HEK293 (cell line): Measurements from ENCODE around the gene PSMD13.

Experiments used
- CTCF ChIA-PET: fragments of 350-600 bp; formaldehyde crosslinking; extraction: SDS; loops from one replicate; lab custom pipeline; 2021; ENCODE audit warnings: antibody characterized with exemption; lab: Yijun Ruan, JAX
- POLR2A ChIA-PET: fragments of 300-600 bp; formaldehyde crosslinking; extraction: SDS; loops from one replicate; lab custom pipeline; 2020; ENCODE audit warnings: antibody characterized with exemption, inconsistent platforms; lab: Yijun Ruan, JAX
- H3K27ac ChIP-seq: fragments of 200-500 bp; sonication (Bioruptor generic); 2 replicates; pipeline ENCODE4 v1.5.1; 2014; ENCODE audit warnings: low read depth, low read length, control low read depth, inconsistent platforms; ENCODE audit errors: extremely low read depth
- H3K36me3 ChIP-seq, 2 experiments: fragments of 200-500 bp in 1 of 2; sonication (Bioruptor generic) in 1 of 2; 1 replicate in 1 of 2; 2 replicates in 1 of 2; pipeline ENCODE4 v1.5.1; 2014 to 2017; ENCODE audit warnings: inconsistent platforms in 2 of 2, low read length in 2 of 2; ENCODE audit not compliant: control insufficient read depth in 2 of 2, insufficient read depth in 1 of 2
- H3K4me1 ChIP-seq: fragments of 200-500 bp; sonication (Bioruptor generic); 2 replicates; pipeline ENCODE4 v1.5.1; 2014; ENCODE audit warnings: mild to moderate bottlenecking, low read length, inconsistent platforms; ENCODE audit not compliant: control insufficient read depth, insufficient read depth
- H3K4me3 ChIP-seq: 2 replicates; pipeline ENCODE4 v1.5.1; 2011; ENCODE audit warnings: low read depth, mild to moderate bottlenecking, control low read depth, low read length, moderate library complexity
- H3K9me3 ChIP-seq: fragments of 200-500 bp; sonication (Bioruptor generic); 2 replicates; pipeline ENCODE4 v1.5.1; 2014; ENCODE audit warnings: low read depth, low read length, inconsistent platforms; ENCODE audit not compliant: control insufficient read depth, insufficient read depth
- FEZF1 ChIP-seq: fragments of 450-650 bp; formaldehyde crosslinking; IDR thresholded peaks from 2 replicates; pipeline ENCODE4 v1.5.1; 2016; ENCODE audit warnings: missing biosample characterization, missing genetic modification characterization
- HOXA7 ChIP-seq: sonication (generic); formaldehyde crosslinking; IDR thresholded peaks from 2 replicates; pipeline ENCODE4 v1.8.1; 2022; ENCODE audit warnings: missing genetic modification reagents, borderline replicate concordance
- HOXC10 ChIP-seq: sonication (generic); formaldehyde crosslinking; IDR thresholded peaks from 2 replicates; pipeline ENCODE4 v1.8.1; 2023; ENCODE audit warnings: mild to moderate bottlenecking, missing genetic modification reagents
- MEIS1 ChIP-seq: sonication (generic); formaldehyde crosslinking; IDR thresholded peaks from 2 replicates; pipeline ENCODE4 v1.8.1; 2022; ENCODE audit warnings: missing genetic modification reagents, mild to moderate bottlenecking, borderline replicate concordance
- RBAK ChIP-seq: fragments of 450-650 bp; formaldehyde crosslinking; IDR thresholded peaks from 2 replicates; pipeline ENCODE4 v1.5.1; 2016; ENCODE audit warnings: missing biosample characterization, missing genetic modification characterization
- SP3 ChIP-seq: fragments of 450-650 bp; formaldehyde crosslinking; IDR thresholded peaks from 2 replicates; pipeline ENCODE4 v1.5.1; 2016; ENCODE audit warnings: missing biosample characterization, missing genetic modification characterization
- ZBTB48 ChIP-seq: fragments of 450-650 bp; formaldehyde crosslinking; IDR thresholded peaks from 2 replicates; pipeline ENCODE4 v1.5.1; 2016; ENCODE audit warnings: missing biosample characterization, missing genetic modification characterization
- ZNF121 ChIP-seq: fragments of 450-650 bp; formaldehyde crosslinking; IDR thresholded peaks from 2 replicates; pipeline ENCODE4 v1.5.1; 2016; ENCODE audit warnings: missing biosample characterization, missing genetic modification characterization
- ZNF16 ChIP-seq: fragments of 450-650 bp; formaldehyde crosslinking; IDR thresholded peaks from 2 replicates; pipeline ENCODE4 v1.5.1; 2016; ENCODE audit warnings: low read depth, missing biosample characterization, missing genetic modification characterization
- ZNF274 ChIP-seq, 2 experiments: fragments of 200-500 bp in 1 of 2; fragments of 450-650 bp in 1 of 2; sonication (Bioruptor generic) in 1 of 2; formaldehyde crosslinking in 1 of 2; IDR thresholded peaks; 2 replicates each; pipeline versions ENCODE4 v1.5.1 to v1.6.1; 2014 to 2016; ENCODE audit warnings: borderline replicate concordance in 1 of 2, inconsistent platforms in 1 of 2, low read length in 1 of 2, missing biosample characterization in 1 of 2, missing genetic modification characterization in 1 of 2
- ZNF350 ChIP-seq: fragments of 450-650 bp; formaldehyde crosslinking; IDR thresholded peaks from 2 replicates; pipeline ENCODE4 v1.5.0; 2017; ENCODE audit warnings: missing biosample characterization, mild to moderate bottlenecking, missing genetic modification characterization
- ZNF404 ChIP-seq: fragments of 450-650 bp; formaldehyde crosslinking; IDR thresholded peaks from 2 replicates; pipeline ENCODE4 v1.5.1; 2017; ENCODE audit warnings: missing biosample characterization, missing genetic modification characterization
- ZNF529 ChIP-seq: fragments of 450-650 bp; formaldehyde crosslinking; IDR thresholded peaks from 2 replicates; pipeline ENCODE4 v1.5.1; 2017; ENCODE audit warnings: missing genetic modification characterization, missing biosample characterization; ENCODE audit not compliant: insufficient replicate concordance
- ZNF549 ChIP-seq: fragments of 450-650 bp; IDR thresholded peaks from 2 replicates; pipeline ENCODE4 v1.5.1; 2018; ENCODE audit warnings: missing biosample characterization, missing genetic modification characterization, mild to moderate bottlenecking, inconsistent platforms, moderate library complexity
- ZNF670 ChIP-seq: fragments of 450-650 bp; formaldehyde crosslinking; IDR thresholded peaks from 2 replicates; pipeline ENCODE4 v1.5.1; 2016; ENCODE audit warnings: missing biosample characterization, missing genetic modification characterization, low read depth
- ZNF76 ChIP-seq: fragments of 450-650 bp; formaldehyde crosslinking; IDR thresholded peaks from 2 replicates; pipeline ENCODE4; 2016; ENCODE audit warnings: low read depth, missing biosample characterization, missing genetic modification characterization, borderline replicate concordance
- ZNF830 ChIP-seq: fragments of 450-650 bp; IDR thresholded peaks from 2 replicates; pipeline ENCODE4 v1.5.0; 2018; ENCODE audit warnings: missing biosample characterization, missing genetic modification characterization, low read depth, mild to moderate bottlenecking, moderate library complexity
- TF ChIP-seq, protein P1 (sequence below): fragments of 450-650 bp; formaldehyde crosslinking; IDR thresholded peaks from 2 replicates; pipeline ENCODE4 v1.5.1; 2017; ENCODE audit warnings: missing biosample characterization, missing genetic modification characterization
- TF ChIP-seq, protein P2 (sequence below): fragments of 450-650 bp; formaldehyde crosslinking; IDR thresholded peaks from 2 replicates; pipeline ENCODE4 v1.5.1; 2016; ENCODE audit warnings: missing biosample characterization, missing genetic modification characterization
- TF ChIP-seq, protein P3 (sequence below): fragments of 450-650 bp; formaldehyde crosslinking; IDR thresholded peaks from 2 replicates; pipeline ENCODE4 v1.5.1; 2017; ENCODE audit warnings: missing biosample characterization, missing genetic modification characterization
- TF ChIP-seq, protein P4 (sequence below): fragments of 450-650 bp; formaldehyde crosslinking; IDR thresholded peaks from 2 replicates; pipeline ENCODE4 v1.5.1; 2016; ENCODE audit warnings: missing biosample characterization, missing genetic modification characterization
- TF ChIP-seq, protein P5 (sequence below): fragments of 450-650 bp; formaldehyde crosslinking; IDR thresholded peaks from 2 replicates; pipeline ENCODE4 v1.5.1; 2016; ENCODE audit warnings: missing biosample characterization, missing genetic modification characterization
- TF ChIP-seq, protein P6 (sequence below): sonication (generic); formaldehyde crosslinking; IDR thresholded peaks from 2 replicates; pipeline ENCODE4 v1.8.1; 2022; ENCODE audit warnings: mild to moderate bottlenecking, moderate library complexity, missing genetic modification reagents

PSMD13 gene

DNA sequence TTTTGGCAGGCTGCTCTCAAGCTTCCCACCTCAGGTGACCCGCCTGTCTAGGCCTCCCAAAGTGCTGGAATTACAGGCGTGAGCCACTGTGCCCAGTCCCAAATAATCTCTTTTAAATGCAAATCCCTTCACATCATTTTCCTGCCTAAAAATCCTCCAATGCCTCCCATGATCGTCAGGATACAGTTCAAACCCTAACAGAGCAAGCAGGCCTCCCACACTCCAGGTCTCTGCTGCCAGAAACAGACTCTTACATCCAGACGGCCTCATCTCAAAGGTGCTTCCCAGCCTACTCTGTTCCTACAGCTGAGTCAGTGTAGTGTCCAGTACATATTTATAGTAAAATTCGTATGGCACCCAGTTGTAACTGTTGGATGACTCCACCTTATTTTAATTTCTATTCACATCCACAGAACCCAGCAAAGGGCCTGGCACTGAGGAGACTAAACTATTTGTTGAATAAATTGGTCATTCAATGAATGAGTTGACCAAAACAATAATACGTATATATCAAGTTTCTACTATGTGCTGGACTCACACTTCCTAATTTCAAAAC, 8.9 kb upstream of the PSMD13 start (continued):
- TF ChIP-seq SP3 (tag by site-specific recombination): no peak
- no peak for TF ChIP-seq ZNF830 (tag by site-specific recombination)
- no peak for TF ChIP-seq ZNF670 (tag by site-specific recombination)

DNA sequence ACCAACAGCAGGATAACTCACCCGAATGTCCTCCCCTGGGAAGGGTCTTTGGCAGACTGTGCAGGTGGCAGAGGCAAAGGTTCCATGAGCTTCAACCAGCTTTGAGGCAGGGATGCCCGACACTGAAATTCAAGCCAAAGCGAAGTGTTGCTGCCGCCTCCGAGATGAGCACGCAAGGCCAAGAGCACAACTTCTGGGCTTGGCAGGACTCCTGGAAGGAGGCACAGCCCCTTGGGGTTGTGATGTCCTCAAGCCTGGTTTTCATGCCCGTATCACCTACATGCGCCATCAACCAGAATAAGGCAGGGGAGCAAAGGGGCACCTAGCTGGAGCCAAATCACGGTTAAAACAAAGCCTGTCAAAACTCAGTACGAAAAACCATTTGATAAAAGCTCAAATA, 6.3 kb upstream of the PSMD13 start:
- ChIA-PET CTCF (interaction anchor here (0.7 to 1.5 kb wide), 2 partner anchors 20 to 125 kb away, joined by 3 to 4 read pairs; no protein-coding TSS in a partner anchor), POLR2A (interaction anchor here (1.6 kb wide), 1 partner anchor 23 kb away, joined by 11 read pairs; the partner anchor contains the start of genes BET1L and RIC8A)
- no peaks in the 10 kb centered on the region for H3K4me1 ChIP-seq
- TF ChIP-seq HOXC10 (CRISPR knock-in tag) (no peak), HOXA7 (no peak), ZNF404 (tag by site-specific recombination) (no peak), ZNF16 (tag by site-specific recombination) (no peak), ZNF121 (tag by site-specific recombination) (no peak), MEIS1 (no peak), ZNF350 (no peak), ZBTB48 (no peak), ZNF529 (tag by site-specific recombination) (no peak), RBAK (tag by site-specific recombination) (no peak), FEZF1 (tag by site-specific recombination) (no peak), ZNF549 (tag by site-specific recombination) (no peak), ZNF274 (IDR thresholded peaks at IDR 0.05; ENCODE audit: low read length) (no peak), ZNF274 (tag by site-specific recombination; IDR thresholded peaks at IDR 0.05; ENCODE audit: borderline replicate concordance) (no peak), ZNF76 (tag by site-specific recombination) (no peak)
- TF ChIP-seq, protein P1, sequence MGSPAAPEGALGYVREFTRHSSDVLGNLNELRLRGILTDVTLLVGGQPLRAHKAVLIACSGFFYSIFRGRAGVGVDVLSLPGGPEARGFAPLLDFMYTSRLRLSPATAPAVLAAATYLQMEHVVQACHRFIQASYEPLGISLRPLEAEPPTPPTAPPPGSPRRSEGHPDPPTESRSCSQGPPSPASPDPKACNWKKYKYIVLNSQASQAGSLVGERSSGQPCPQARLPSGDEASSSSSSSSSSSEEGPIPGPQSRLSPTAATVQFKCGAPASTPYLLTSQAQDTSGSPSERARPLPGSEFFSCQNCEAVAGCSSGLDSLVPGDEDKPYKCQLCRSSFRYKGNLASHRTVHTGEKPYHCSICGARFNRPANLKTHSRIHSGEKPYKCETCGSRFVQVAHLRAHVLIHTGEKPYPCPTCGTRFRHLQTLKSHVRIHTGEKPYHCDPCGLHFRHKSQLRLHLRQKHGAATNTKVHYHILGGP (tag by site-specific recombination): no peak
- TF ChIP-seq, protein P2, sequence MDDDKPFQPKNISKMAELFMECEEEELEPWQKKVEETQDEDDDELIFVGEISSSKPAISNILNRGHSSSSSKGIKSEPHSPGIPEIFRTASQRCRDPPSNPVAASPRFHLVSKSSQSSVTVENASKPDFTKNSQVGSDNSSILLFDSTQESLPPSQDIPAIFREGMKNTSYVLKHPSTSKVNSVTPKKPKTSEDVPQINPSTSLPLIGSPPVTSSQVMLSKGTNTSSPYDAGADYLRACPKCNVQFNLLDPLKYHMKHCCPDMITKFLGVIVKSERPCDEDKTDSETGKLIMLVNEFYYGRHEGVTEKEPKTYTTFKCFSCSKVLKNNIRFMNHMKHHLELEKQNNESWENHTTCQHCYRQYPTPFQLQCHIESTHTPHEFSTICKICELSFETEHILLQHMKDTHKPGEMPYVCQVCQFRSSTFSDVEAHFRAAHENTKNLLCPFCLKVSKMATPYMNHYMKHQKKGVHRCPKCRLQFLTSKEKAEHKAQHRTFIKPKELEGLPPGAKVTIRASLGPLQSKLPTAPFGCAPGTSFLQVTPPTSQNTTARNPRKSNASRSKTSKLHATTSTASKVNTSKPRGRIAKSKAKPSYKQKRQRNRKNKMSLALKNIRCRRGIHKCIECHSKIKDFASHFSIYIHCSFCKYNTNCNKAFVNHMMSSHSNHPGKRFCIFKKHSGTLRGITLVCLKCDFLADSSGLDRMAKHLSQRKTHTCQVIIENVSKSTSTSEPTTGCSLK (tag by site-specific recombination): no peak
- TF ChIP-seq, protein P3, sequence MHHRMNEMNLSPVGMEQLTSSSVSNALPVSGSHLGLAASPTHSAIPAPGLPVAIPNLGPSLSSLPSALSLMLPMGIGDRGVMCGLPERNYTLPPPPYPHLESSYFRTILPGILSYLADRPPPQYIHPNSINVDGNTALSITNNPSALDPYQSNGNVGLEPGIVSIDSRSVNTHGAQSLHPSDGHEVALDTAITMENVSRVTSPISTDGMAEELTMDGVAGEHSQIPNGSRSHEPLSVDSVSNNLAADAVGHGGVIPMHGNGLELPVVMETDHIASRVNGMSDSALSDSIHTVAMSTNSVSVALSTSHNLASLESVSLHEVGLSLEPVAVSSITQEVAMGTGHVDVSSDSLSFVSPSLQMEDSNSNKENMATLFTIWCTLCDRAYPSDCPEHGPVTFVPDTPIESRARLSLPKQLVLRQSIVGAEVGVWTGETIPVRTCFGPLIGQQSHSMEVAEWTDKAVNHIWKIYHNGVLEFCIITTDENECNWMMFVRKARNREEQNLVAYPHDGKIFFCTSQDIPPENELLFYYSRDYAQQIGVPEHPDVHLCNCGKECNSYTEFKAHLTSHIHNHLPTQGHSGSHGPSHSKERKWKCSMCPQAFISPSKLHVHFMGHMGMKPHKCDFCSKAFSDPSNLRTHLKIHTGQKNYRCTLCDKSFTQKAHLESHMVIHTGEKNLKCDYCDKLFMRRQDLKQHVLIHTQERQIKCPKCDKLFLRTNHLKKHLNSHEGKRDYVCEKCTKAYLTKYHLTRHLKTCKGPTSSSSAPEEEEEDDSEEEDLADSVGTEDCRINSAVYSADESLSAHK (tag by site-specific recombination): no peak
- TF ChIP-seq, protein P4, sequence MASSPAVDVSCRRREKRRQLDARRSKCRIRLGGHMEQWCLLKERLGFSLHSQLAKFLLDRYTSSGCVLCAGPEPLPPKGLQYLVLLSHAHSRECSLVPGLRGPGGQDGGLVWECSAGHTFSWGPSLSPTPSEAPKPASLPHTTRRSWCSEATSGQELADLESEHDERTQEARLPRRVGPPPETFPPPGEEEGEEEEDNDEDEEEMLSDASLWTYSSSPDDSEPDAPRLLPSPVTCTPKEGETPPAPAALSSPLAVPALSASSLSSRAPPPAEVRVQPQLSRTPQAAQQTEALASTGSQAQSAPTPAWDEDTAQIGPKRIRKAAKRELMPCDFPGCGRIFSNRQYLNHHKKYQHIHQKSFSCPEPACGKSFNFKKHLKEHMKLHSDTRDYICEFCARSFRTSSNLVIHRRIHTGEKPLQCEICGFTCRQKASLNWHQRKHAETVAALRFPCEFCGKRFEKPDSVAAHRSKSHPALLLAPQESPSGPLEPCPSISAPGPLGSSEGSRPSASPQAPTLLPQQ (tag by site-specific recombination): no peak
- TF ChIP-seq, protein P5, sequence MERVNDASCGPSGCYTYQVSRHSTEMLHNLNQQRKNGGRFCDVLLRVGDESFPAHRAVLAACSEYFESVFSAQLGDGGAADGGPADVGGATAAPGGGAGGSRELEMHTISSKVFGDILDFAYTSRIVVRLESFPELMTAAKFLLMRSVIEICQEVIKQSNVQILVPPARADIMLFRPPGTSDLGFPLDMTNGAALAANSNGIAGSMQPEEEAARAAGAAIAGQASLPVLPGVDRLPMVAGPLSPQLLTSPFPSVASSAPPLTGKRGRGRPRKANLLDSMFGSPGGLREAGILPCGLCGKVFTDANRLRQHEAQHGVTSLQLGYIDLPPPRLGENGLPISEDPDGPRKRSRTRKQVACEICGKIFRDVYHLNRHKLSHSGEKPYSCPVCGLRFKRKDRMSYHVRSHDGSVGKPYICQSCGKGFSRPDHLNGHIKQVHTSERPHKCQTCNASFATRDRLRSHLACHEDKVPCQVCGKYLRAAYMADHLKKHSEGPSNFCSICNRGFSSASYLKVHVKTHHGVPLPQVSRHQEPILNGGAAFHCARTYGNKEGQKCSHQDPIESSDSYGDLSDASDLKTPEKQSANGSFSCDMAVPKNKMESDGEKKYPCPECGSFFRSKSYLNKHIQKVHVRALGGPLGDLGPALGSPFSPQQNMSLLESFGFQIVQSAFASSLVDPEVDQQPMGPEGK (tag by site-specific recombination): no peak
- TF ChIP-seq, protein P6, sequence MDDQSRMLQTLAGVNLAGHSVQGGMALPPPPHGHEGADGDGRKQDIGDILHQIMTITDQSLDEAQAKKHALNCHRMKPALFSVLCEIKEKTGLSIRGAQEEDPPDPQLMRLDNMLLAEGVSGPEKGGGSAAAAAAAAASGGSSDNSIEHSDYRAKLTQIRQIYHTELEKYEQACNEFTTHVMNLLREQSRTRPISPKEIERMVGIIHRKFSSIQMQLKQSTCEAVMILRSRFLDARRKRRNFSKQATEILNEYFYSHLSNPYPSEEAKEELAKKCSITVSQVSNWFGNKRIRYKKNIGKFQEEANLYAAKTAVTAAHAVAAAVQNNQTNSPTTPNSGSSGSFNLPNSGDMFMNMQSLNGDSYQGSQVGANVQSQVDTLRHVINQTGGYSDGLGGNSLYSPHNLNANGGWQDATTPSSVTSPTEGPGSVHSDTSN (CRISPR knock-in tag): no peak
- H3K27ac ChIP-seq: no peak overlapping the region
- H3K4me3 ChIP-seq: no peak overlapping the region
- H3K36me3 ChIP-seq: peaks cover 0 to 17% of the 10 kb centered on the region in 2 experiments; a peak in 2 of 3 replicates
- H3K9me3 ChIP-seq: no peaks in the 10 kb centered on the region
